ENCODE data around the gene KLK15.

DNA sequence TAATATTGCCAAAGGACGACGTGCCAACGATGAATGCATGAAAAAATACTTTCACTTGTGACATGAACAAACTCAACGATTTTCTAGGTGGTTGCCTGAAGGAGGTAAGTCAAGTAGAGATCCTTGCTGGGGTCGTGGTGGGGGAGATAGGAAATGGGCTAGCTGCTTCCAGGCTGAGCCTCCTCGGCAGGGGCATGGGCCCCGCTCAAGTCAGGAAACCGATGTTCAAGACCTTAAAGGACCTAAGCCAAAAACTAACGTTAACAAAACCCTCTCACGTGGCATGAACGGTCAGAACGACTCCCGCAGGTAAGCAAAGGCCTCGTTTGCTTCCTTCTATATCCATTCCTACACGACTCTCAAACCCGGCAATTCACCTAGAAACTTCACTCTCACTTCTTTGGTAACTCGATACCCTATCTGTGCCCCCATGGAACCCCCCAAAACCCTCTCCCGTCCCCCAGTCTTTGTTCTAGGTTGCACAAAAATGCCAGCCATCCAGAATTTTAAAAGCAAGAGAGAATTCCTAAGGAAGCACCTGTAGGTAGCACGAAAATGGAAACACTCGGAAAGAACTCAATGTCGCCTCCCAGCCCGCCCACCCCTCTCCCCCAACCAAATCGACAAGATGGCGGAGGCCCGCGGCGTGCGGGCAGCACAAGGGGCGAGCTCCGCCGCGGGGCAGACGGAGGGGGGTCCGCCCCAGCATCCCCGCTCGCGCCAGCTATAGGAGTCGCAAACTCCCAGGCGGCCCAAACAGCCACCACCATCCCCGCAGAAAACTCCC lies 29.5 kb downstream of the KLK15 start:
- TF ChIP-seq, protein P1, sequence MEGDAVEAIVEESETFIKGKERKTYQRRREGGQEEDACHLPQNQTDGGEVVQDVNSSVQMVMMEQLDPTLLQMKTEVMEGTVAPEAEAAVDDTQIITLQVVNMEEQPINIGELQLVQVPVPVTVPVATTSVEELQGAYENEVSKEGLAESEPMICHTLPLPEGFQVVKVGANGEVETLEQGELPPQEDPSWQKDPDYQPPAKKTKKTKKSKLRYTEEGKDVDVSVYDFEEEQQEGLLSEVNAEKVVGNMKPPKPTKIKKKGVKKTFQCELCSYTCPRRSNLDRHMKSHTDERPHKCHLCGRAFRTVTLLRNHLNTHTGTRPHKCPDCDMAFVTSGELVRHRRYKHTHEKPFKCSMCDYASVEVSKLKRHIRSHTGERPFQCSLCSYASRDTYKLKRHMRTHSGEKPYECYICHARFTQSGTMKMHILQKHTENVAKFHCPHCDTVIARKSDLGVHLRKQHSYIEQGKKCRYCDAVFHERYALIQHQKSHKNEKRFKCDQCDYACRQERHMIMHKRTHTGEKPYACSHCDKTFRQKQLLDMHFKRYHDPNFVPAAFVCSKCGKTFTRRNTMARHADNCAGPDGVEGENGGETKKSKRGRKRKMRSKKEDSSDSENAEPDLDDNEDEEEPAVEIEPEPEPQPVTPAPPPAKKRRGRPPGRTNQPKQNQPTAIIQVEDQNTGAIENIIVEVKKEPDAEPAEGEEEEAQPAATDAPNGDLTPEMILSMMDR (IDR thresholded peaks at IDR 0.05) = no peak
- no peak for TF ChIP-seq POLR2A (IDR thresholded peaks at IDR 0.05)

Measured in heart left ventricle (tissue), 13 donors.